ENCODE results near the gene ASIC4. TPM values are rescaled to one million over a fixed set of nuclear protein-coding genes. Genes with fewer than 3 reads are reported as not detected.

Gene ASIC4
- total and polyA plus RNA-seq, 9 of the 15 experiments (the other 6 are each of a cell fraction or from before 2014, with no cell fraction given): 0.07 to 19.2 (median 4.8) TPM

DNA sequence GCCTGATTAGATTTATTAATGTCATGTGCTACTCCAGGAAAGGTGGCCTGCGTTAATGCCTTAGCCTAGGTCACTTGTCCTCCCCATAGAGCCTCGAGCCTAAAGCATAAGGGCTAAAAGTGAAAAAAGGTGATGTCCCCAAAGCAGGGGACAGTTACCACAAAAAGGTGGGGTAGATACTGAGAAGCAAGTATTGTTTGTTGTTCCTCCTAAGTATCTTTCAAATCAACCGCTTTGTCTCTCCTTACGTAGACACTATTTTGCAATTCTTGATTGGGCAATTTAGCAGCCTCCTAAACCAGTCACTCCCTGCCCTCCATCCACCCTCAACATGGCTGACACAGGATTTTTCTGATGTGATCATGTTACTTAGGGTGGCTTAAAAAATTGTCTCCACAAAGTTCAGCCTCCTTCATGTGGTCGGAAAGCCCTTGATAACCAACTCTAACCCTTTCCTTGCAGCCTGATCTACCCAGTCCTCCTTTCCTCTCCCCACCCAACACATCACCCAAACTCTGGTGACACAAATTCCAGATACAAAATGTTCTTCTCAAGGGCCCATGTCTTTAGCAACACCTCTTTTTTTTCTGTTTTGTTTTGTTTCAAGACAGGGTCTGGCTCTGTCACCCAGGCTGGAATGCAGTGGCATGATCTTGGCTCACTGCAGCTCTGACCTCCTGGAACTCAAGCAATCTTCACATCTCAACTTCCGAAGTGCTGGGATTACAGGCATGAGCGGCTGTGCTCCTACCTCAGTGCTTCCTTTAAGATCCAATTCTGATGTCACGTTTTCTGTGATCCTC lies 64.7 kb downstream of the ASIC4 start:
- Histone ChIP-seq H3K9ac (ENCODE audit: insufficient read depth in 1 of 2, low read depth in 2 of 2, low read length in 2 of 2) (no peak overlapping the region), H3K4me2 (ENCODE audit: insufficient read depth, low read length) (no peak overlapping the region), H3K4me1 (replicated peaks in 1 of 2; ENCODE audit: control insufficient read depth in 2 of 2, insufficient read depth in 2 of 2, low read length in 2 of 2) (peaks cover 25 to 31% of the 10 kb centered on the region in 2 experiments; a peak in 4 of 5 replicates), H3K9me1 (ENCODE audit: control insufficient read depth, insufficient read depth, low read length) (no peaks in the 10 kb centered on the region), H3K4me3 (no peak overlapping the region), H4K20me1 (replicated peaks; ENCODE audit: control insufficient read depth, insufficient read depth, low read length) (no peaks in the 10 kb centered on the region), H3K27ac (ENCODE audit: extremely low read depth, low read depth, low read length) (no peak overlapping the region), H3K27me3 (ENCODE audit: control insufficient read depth in 2 of 2, insufficient read depth in 2 of 2, low read length in 2 of 2) (no peaks in the 10 kb centered on the region), H3K79me2 (ENCODE audit: control insufficient read depth, insufficient read depth, low read length) (no peaks in the 10 kb centered on the region), H2AFZ (ENCODE audit: low read depth, low read length) (peak overlapping the region; percentile 73; the same call in 1 of the 2 replicates), H3K36me3 (ENCODE audit: control insufficient read depth, insufficient read depth, low read length) (no peaks in the 10 kb centered on the region), H3K9me3 (replicated peaks; ENCODE audit: control insufficient read depth, insufficient read depth, low read depth, low read length) (no peaks in the 10 kb centered on the region)
- in situ Hi-C loops (cut with MboI): no loop called here
- no peak for ATAC-seq
- TF ChIP-seq, protein P1, sequence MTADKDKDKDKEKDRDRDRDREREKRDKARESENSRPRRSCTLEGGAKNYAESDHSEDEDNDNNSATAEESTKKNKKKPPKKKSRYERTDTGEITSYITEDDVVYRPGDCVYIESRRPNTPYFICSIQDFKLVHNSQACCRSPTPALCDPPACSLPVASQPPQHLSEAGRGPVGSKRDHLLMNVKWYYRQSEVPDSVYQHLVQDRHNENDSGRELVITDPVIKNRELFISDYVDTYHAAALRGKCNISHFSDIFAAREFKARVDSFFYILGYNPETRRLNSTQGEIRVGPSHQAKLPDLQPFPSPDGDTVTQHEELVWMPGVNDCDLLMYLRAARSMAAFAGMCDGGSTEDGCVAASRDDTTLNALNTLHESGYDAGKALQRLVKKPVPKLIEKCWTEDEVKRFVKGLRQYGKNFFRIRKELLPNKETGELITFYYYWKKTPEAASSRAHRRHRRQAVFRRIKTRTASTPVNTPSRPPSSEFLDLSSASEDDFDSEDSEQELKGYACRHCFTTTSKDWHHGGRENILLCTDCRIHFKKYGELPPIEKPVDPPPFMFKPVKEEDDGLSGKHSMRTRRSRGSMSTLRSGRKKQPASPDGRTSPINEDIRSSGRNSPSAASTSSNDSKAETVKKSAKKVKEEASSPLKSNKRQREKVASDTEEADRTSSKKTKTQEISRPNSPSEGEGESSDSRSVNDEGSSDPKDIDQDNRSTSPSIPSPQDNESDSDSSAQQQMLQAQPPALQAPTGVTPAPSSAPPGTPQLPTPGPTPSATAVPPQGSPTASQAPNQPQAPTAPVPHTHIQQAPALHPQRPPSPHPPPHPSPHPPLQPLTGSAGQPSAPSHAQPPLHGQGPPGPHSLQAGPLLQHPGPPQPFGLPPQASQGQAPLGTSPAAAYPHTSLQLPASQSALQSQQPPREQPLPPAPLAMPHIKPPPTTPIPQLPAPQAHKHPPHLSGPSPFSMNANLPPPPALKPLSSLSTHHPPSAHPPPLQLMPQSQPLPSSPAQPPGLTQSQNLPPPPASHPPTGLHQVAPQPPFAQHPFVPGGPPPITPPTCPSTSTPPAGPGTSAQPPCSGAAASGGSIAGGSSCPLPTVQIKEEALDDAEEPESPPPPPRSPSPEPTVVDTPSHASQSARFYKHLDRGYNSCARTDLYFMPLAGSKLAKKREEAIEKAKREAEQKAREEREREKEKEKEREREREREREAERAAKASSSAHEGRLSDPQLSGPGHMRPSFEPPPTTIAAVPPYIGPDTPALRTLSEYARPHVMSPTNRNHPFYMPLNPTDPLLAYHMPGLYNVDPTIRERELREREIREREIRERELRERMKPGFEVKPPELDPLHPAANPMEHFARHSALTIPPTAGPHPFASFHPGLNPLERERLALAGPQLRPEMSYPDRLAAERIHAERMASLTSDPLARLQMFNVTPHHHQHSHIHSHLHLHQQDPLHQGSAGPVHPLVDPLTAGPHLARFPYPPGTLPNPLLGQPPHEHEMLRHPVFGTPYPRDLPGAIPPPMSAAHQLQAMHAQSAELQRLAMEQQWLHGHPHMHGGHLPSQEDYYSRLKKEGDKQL (CRISPR knock-in tag; IDR thresholded peaks at IDR 0.05; ENCODE audit: borderline replicate concordance): no peak
- TF ChIP-seq CEBPG (CRISPR knock-in tag; IDR thresholded peaks at IDR 0.05): 0 out of 2 replicates have a peak, but pooled peaks have one; percentile 27
- peak; percentile 60 to 80 for TF ChIP-seq CEBPG (tag; conservative IDR thresholded peaks at IDR 0.05 in 1 of 2, IDR thresholded peaks at IDR 0.05 in 1 of 2)
- TF ChIP-seq SMARCB1 (IDR thresholded peaks at IDR 0.05; ENCODE audit: insufficient read length, low read depth): no peak
- TF ChIP-seq SMAD4 (CRISPR knock-in tag; conservative IDR thresholded peaks at IDR 0.05): no peak
- TF ChIP-seq, protein P2, sequence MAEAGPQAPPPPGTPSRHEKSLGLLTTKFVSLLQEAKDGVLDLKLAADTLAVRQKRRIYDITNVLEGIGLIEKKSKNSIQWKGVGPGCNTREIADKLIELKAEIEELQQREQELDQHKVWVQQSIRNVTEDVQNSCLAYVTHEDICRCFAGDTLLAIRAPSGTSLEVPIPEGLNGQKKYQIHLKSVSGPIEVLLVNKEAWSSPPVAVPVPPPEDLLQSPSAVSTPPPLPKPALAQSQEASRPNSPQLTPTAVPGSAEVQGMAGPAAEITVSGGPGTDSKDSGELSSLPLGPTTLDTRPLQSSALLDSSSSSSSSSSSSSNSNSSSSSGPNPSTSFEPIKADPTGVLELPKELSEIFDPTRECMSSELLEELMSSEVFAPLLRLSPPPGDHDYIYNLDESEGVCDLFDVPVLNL (CRISPR knock-in tag; IDR thresholded peaks at IDR 0.05; ENCODE audit: low read depth): no peak
- TF ChIP-seq HEY1 (CRISPR knock-in tag; IDR thresholded peaks at IDR 0.05; ENCODE audit: borderline replicate concordance): no peak
- TF ChIP-seq STAT5B (CRISPR knock-in tag; IDR thresholded peaks at IDR 0.05): no peak
- no peak for TF ChIP-seq ZFP1 (CRISPR knock-in tag; IDR thresholded peaks at IDR 0.05)
- TF ChIP-seq, protein P3, sequence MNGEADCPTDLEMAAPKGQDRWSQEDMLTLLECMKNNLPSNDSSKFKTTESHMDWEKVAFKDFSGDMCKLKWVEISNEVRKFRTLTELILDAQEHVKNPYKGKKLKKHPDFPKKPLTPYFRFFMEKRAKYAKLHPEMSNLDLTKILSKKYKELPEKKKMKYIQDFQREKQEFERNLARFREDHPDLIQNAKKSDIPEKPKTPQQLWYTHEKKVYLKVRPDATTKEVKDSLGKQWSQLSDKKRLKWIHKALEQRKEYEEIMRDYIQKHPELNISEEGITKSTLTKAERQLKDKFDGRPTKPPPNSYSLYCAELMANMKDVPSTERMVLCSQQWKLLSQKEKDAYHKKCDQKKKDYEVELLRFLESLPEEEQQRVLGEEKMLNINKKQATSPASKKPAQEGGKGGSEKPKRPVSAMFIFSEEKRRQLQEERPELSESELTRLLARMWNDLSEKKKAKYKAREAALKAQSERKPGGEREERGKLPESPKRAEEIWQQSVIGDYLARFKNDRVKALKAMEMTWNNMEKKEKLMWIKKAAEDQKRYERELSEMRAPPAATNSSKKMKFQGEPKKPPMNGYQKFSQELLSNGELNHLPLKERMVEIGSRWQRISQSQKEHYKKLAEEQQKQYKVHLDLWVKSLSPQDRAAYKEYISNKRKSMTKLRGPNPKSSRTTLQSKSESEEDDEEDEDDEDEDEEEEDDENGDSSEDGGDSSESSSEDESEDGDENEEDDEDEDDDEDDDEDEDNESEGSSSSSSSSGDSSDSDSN (IDR thresholded peaks at IDR 0.05; ENCODE audit: borderline replicate concordance in 1 of 2, low read depth in 2 of 2, low read length in 2 of 2): no peak
- TF ChIP-seq CEBPB (tag; IDR thresholded peaks at IDR 0.05): peak; percentile 95
- no peak for FAIRE-seq
- ChIA-PET POLR2A (no interaction called here), CTCF (ENCODE audit: low intra/inter-chr PET ratio) (no interaction called here)
- WGBS (ENCODE audit: insufficient coverage, low coverage, missing lambda C conversion rate): 49% methylated on average over 7 of the region's 8 CpGs
- no TSS peak for BruUV-seq (replicated peaks)
- DNase-seq (ENCODE audit: extremely low read depth in 1 of 4, low spot score in 3 of 4): no peak
- intact Hi-C loops (cut with micrococcal nuclease): no loop called here

Data from K562 (cell line).